Measurements from ENCODE around the gene TIGD2.
"Not testable (repeated sequence)": the region's sequence is repeated elsewhere in the genome, so short reads cannot be mapped to it uniquely, and the experiment has no call there.

The TIGD2 gene

DNA sequence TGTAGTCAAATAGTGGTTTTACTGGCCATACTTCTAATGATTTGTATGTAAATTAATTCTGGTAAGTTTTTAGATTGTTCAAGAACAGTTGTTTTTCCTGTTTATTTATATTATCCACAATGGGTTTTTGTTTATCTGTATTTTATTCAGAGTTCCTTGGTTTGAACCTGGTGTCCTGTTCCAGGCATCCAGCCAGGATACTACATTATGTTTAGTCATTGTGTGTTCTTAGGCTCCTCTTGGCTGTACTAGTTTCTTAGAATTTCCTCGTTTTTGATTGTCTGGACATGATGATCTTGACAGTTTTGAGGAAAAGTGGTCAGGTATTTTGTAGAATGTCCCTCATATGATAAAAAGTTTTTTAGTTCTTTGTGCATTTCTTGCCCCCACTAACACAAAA lies 7.8 kb downstream of the TIGD2 start:
- DNase-seq (ENCODE audit: low read depth, low spot score) = no peak

GRCh38 chr4:89119836-89120235 lies 8.5 kb downstream of the TIGD2 start:
- no peak for DNase-seq (ENCODE audit: low read depth, low spot score)

DNA sequence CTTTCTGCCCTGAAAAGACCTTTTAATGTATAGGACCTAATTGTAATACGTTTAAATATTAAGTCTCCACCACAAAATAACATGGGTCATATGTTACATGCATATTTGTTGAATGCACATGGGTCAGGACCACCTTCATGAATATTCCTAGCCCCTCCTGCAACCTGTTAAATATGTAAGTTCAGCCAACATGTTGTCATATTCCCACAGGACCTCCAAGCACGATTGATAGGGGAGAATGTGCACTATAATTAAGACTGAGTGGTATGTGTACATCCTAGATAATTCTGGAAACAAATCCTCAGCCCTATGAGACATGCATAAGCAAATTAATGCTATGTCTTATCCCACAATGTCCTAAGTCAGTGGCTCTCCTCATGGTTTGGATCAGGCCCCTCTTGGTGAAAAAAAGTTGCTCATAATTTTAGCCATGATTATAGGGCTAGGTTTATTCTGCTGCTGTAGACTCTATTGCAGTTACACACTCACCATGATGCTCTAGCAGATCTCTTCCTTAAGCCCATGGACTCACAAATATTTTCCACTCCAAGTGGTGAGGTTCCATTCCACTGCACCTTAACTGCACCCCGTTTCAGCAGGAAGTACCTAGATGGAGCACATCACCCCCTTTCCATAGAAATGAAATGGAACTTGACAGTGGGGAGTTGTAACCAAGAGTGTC lies 10.2 kb downstream of the TIGD2 start:
- DNase-seq (ENCODE audit: low read depth, low spot score) = no peak

- no peak for DNase-seq (ENCODE audit: low read depth, low spot score)
Measured at GRCh38 chr4:89123451-89123851, 12.1 kb downstream of the TIGD2 start.

- no peak for DNase-seq (ENCODE audit: low read depth, low spot score)
Measured at GRCh38 chr4:89125901-89126782, 14.8 kb downstream of the TIGD2 start.

DNA sequence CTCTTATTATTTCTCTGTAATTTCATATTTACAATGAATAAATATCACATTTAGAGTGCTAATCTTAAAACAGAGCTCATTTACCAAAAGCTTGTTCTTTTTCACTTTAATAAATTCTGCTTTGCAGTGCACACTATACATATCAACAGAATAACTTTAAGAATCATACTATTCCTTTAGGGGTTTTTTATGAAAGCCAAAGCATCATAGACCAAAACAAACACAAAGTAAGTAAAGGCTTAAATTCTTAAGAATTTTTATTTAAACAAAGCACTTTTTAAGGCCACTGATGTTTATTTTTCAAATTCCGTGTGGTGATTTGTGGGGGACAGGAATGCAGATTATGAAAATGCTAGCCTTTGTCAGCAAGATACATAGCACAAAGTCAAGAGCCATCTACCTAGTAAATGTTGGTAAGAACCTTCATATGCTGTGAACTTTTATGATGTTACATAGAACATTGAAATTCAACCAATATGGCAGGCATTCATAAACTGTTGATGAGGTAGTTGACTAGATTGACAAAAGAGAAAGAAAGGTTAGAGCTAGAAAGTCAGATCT lies 17.8 kb downstream of the TIGD2 start:
- DNase-seq (ENCODE audit: low read depth, low spot score) = no peak

- no peak for DNase-seq (ENCODE audit: low read depth, low spot score)
Measured at GRCh38 chr4:89134775-89135319, 23.5 kb downstream of the TIGD2 start.

DNA sequence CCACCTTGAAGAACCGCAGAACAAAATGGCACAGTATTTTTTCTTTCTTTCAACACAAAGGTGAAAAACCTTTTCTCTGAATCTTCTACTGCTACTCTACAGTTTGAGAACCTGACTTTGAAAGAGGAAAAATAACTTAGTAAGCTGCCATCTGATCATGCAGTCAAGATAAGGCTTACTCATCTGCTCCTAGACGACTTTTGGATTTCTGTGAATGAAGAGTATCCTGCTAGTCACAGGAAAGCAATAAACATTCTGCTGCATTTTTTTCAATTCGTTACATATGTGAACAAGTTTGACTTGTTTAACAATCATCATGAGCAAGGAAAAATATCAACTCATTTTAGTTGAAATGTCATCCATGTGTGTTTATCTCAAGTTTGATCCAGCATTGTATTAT lies 25.2 kb downstream of the TIGD2 start:
- DNase-seq (ENCODE audit: low read depth, low spot score) = no peak

GRCh38 chr4:89137231-89137630 lies 25.9 kb downstream of the TIGD2 start:
- no peak for DNase-seq (ENCODE audit: low read depth, low spot score)

DNA sequence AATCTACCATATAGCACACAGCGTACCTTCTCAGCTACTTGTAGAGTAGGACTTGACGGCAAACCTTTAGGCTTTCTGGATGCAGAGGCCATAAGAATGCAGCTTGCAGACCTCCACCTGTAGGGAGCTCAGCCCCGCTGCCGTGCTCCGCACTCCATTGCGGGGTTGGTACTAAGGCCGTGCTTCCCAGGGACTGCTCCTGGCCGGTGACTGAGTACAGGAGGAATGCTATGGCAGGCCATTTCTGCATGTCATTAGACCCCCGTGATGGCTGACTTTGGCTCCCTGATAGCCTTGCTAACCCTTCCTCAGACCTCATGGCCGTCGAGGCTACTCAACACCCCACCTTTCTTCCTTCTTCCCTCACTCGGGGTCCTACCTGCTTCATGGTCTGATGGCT lies 26.4 kb downstream of the TIGD2 start:
- no peak for DNase-seq (ENCODE audit: low read depth, low spot score)

DNA sequence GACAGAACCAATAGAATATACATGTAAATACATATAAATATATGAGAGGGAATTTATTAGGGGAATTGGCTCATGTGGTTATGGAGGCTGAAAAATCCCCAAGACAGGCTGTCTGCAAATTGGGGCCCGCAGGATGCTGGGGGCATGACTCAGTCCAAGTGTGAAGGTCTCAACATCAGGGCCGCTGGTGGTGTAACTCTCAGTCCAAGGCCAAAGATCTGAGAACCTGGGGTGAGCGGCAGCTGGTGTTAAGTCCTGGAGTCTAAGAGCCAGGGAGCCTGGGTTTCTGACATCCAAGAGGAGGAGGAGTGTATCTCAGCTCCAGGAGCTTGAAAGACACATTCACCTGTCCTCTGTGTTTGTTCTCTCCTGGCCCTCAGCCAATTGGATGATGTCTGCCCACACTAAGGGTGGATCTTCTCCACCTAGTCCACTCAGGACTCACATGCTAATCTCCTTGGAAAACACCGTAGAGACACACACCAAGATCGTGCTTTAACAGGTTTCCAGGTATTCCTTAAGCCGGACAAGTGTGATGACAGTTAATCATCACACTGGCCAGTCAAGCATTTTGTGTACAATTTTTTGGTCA lies 28.9 kb downstream of the TIGD2 start:
- no peak for DNase-seq (ENCODE audit: low read depth, low spot score)

DNA sequence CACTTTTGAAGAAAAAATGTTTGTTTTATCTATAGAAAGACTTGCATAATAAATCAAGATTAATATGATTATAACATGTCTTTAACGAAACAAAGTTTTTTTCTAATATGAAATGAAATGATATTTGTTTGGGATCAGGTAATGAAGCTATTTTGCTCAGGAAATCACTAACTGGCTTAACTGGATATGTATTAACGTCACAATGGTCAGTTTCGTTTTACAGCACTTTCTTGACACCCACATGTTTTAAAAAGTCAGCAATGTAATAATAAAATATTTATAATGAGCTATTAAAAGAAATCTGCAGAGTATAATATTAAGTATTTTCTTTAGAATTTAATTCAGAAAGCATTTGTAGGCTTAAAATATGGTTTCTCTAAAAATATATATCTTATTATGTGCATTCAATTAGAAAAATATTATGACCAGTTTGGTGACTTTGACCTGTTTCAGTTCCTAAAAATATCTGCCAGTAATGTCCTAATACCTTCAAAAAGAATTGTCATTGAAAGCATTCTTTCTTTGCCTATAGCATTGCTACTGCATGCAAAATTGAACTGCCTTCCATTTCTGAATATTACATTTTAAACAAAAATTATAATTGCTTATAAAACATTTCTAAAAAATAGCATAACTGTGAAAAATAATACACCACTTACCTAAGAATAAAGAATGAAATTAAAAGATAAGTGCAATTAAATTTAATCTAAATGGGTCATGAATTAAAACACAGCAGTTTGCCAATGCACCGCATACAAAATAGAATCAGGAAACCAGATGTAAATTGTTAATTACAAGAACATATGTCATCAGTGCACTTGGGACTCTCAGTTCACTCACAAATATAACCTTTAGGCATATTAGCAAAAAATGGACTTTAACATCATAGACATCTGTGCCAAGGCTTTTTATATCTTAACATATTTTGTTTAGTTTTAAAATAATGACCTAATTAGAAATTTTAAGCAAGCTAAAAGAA lies 31.6 kb downstream of the TIGD2 start:
- DNase-seq (ENCODE audit: low read depth, low spot score) = no peak

DNA sequence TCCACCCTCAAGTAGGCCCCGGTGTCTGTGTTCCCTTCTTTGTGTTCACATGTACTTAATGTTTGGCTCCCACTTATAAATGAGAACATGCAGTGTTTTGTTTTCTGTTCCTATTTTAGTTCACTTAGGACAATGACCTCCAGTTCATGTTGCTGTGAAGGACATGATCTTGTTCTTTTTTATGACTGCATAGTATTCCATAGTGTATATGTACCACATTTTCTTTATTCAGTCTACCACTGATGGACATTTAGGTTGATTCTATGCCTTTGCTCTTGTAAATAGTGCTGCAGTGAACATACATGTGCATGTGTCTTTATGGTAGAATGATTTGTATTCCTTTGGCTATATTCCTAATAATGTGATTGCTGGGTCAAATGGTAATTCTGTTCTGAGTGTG lies 33.3 kb downstream of the TIGD2 start:
- not testable (repeated sequence) for DNase-seq (ENCODE audit: low read depth, low spot score)

DNA sequence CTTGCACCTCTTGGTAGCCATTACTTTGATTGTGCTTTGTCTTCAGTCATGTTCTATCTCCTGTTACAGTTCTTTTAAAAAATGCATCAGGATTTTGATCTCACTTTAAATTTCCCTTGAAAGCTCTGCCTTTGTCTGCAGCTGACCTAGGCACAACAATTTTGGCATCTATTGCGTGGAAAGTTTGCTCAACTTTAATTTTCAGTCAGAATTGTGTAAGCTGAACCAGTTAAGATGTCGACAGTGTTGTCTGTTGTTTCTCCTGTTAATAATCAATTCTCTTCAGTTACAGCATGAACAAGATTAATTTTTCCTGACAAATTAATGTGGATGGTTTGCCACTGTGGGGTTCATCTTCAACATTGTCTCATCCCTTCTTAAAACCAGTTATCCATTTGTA lies 34.9 kb downstream of the TIGD2 start:
- DNase-seq (ENCODE audit: low read depth, low spot score) = no peak

- no peak for DNase-seq (ENCODE audit: low read depth, low spot score)
Measured at GRCh38 chr4:89152972-89153371, 41.6 kb downstream of the TIGD2 start.

DNA sequence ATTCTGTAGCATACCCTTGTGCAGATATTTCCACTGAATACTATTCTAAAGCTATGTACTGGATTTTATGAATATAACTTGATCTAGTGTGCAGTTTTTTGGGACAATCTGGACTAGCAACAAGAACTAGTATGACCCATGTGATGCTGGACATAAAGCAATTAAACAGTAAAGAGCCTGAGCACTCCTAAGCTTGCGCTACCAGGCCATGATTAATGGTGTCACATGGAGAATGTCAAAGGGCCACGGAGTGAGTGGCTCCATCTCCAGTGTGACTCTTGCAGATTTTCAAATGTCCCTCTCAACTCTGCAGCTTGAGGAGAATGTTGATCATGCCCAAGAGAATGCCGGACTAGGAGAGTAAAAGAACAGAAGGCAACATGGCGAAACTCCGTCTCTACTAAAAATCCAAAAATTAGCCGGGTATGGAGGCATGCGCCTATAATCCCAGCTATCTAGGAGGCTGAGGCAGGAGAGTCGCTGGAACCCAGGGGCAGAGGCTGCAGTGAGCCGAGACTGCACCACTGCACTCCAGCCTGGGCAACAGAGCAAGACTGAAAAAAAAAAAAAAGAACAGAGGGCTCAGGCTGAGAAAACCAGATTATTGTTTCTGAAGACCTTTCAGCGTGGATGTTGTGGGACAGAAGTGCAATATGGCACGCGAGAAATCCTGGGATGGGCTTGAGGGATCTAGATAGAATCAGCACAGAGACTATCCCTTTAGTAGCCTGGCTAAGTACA lies 45.0 kb downstream of the TIGD2 start:
- DNase-seq (ENCODE audit: low read depth, low spot score) = no peak

GRCh38 chr4:89157488-89158024 lies 46.2 kb downstream of the TIGD2 start:
- no peak for DNase-seq (ENCODE audit: low read depth, low spot score)

- DNase-seq (ENCODE audit: low read depth, low spot score) = no peak
Measured at GRCh38 chr4:89158884-89159503, 47.7 kb downstream of the TIGD2 start.

DNA sequence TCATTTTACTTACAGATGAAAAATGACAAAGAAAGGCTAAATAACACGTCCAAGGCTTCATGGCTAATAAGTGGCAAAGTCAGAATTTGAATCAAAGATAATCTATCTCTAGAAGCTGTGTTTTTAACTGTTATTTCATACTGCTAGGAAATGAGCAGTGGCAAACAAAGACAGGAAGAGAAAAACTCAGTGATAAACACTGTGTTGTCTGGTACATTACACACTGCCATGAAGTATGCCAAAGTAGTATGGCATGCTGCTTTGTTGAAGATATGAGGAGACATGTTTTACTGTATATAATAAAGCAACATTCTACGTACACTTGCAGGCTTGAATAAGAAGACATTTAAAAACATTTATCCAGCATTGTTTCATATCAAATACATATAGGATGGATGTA lies 49.5 kb downstream of the TIGD2 start:
- no peak for DNase-seq (ENCODE audit: low read depth, low spot score)

Data from activated CD4-positive, CD25-positive, alpha-beta regulatory T cell treated with anti-CD3 and anti-CD28 coated beads, Interleukin-2, amount 50 U/mL, for 16 hours (primary cell).